PC-3 (cell line): ENCODE measurements around the gene TEX11.

Experiments used
- EZH2 ChIP-seq: fragments of 300-600 bp; sonication (generic); IDR thresholded peaks from one replicate; pipeline ENCODE4 v1.6.1; 2017; ENCODE audit warnings: antibody characterized with exemption, mild to moderate bottlenecking, low read length; ENCODE audit not compliant: unreplicated experiment
- EZH2phosphoT487 ChIP-seq: fragments of 300-600 bp; sonication (generic); IDR thresholded peaks from 2 replicates; pipeline ENCODE4 v1.6.1; 2018; ENCODE audit warnings: mild to moderate bottlenecking, antibody characterized with exemption, low read length, borderline replicate concordance
- TF ChIP-seq, protein P1 (sequence below): fragments of 300-600 bp; sonication (generic); conservative IDR thresholded peaks from 2 replicates; pipeline ENCODE4 v1.5.1; 2017; ENCODE audit warnings: antibody characterized with exemption, low read depth, mild to moderate bottlenecking, low read length

DNA sequence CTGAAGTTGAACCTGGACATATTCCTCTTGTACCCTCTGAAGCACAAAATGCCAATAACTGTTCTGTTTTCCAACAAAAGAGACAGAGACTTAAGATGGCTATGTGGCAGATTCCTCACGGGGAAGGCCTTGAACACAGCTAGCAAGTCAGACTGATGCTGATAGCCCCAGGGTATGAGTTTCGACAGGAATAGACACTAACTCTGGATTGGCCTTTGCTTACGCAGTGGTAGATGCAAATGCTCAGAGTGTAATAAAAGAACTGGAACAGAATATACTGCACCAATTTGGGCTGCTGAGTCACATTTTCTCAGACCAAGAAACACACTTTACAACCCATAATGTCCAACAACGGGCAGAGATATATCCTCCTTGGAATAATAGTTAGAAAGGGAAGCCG lies 290.0 kb downstream of the TEX11 start:
- TF ChIP-seq, protein P1, sequence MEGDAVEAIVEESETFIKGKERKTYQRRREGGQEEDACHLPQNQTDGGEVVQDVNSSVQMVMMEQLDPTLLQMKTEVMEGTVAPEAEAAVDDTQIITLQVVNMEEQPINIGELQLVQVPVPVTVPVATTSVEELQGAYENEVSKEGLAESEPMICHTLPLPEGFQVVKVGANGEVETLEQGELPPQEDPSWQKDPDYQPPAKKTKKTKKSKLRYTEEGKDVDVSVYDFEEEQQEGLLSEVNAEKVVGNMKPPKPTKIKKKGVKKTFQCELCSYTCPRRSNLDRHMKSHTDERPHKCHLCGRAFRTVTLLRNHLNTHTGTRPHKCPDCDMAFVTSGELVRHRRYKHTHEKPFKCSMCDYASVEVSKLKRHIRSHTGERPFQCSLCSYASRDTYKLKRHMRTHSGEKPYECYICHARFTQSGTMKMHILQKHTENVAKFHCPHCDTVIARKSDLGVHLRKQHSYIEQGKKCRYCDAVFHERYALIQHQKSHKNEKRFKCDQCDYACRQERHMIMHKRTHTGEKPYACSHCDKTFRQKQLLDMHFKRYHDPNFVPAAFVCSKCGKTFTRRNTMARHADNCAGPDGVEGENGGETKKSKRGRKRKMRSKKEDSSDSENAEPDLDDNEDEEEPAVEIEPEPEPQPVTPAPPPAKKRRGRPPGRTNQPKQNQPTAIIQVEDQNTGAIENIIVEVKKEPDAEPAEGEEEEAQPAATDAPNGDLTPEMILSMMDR = no peak
- no peak for TF ChIP-seq EZH2
- TF ChIP-seq EZH2phosphoT487 = no peak
